ENCODE measurements around the gene TMEM39B.

DNA sequence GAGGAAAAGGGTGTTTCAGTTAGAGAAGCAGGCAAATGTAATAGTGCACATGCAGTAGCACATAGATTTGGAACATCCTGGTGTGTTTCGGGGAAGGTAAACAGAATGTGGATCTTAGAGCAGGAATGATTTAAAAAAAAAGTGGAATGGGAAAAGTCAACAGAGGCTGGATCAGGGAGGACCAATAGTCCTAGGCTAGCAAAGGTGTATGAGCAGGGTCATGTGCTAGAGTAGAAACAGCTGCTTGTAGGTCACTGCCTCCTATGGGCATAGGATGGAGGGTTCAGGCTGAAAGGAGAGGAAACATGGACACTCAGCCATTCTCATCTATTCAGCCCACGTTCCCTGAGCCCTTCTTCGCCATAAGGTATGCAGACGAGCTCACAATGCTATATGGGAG is 31.4 kb downstream of the TMEM39B start:
- TF ChIP-seq, protein P1, sequence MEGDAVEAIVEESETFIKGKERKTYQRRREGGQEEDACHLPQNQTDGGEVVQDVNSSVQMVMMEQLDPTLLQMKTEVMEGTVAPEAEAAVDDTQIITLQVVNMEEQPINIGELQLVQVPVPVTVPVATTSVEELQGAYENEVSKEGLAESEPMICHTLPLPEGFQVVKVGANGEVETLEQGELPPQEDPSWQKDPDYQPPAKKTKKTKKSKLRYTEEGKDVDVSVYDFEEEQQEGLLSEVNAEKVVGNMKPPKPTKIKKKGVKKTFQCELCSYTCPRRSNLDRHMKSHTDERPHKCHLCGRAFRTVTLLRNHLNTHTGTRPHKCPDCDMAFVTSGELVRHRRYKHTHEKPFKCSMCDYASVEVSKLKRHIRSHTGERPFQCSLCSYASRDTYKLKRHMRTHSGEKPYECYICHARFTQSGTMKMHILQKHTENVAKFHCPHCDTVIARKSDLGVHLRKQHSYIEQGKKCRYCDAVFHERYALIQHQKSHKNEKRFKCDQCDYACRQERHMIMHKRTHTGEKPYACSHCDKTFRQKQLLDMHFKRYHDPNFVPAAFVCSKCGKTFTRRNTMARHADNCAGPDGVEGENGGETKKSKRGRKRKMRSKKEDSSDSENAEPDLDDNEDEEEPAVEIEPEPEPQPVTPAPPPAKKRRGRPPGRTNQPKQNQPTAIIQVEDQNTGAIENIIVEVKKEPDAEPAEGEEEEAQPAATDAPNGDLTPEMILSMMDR (IDR thresholded peaks at IDR 0.05), result no peak
- no peak for TF ChIP-seq POLR2A (IDR thresholded peaks at IDR 0.05)

All from uterus (tissue), 2 donors.